NOMO-1 (cell line): ENCODE results near the gene ADAMTS19.

Source experiments
- DNase-seq, 2 experiments: peaks; one replicate each; lab custom pipeline; 2025; ENCODE audit not compliant: unreplicated experiment in 2 of 2; lab: John Stamatoyannopoulos, UW

The ADAMTS19 gene

DNA sequence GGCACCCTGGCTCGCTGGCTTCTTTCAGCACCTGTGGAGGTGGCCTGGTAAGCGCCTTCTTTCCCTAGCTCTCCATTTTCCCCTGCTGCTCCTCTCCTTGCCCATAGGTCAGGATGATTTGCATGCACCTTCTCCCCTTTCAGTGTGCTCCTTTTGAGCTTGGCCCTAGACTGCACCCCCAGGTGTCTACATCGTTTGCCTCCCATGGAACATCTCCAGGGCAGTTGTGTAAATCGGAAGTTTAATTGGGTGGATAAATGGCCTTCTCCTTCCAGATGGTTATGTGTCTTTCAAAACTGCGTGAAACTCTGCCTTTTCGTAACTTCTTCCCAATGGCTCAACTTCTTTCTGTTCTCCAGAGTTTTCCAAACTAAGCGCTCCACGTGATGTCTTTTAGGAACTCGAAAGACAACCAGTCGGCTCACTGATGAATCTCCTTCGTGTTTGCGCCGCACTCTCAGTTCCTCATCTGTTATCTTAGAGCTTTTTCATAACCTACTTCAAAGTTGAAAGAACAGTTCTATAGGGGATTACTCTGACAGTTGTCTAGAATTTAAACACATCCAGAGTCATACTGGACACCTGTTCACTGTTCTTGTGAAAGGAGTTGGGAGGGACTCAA is 1.7 kb downstream of the ADAMTS19 start:
- no peak for DNase-seq

GRCh38 chr5:129465776-129466344 is 5.8 kb downstream of the ADAMTS19 start:
- DNase-seq: no peak

- no peak for DNase-seq
Measured at GRCh38 chr5:129474544-129474943, 14.4 kb downstream of the ADAMTS19 start.

- DNase-seq: no peak
Measured at GRCh38 chr5:129476751-129477150, 16.7 kb downstream of the ADAMTS19 start.

DNA sequence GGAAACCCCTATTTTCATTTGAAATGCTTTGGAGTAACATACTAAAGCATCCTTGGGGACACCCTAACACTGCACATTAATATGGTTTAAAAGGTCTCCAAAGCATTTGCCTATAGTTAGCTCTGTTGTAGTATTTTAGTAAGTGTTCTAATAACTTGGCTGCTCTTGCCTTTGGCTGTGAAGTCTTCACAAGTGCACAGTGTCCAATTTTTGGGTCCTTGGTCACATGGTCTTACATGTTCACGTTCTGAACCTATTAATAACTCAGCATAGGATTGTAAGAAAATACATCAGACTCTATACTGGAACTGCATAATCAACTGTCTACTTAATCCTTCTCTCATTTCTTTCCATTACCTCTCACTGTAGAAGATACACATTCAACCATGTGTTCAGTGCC is 17.4 kb downstream of the ADAMTS19 start:
- no peak for DNase-seq

GRCh38 chr5:129481161-129481560 is 21.1 kb downstream of the ADAMTS19 start:
- DNase-seq: no peak

DNA sequence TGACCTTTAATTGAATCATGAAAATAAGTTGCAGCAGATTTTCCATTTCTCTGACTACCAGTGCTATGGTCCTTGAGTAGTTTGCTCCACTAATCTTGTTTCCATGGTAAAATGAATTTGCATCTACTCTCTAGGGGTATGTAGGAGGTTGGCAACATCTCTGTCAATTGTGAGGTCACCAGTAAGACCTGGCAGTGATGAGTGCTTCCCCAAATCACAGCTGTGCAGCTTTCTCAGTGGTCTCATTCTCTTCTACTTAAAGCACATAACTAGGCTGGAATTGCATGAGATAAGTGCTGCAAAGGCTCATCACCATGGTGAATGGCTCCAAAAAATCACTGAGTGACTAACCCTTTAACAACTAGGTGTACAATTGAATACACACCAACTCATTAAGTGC is 36.3 kb downstream of the ADAMTS19 start:
- DNase-seq: no peak

- DNase-seq: no peak
Measured at GRCh38 chr5:129496864-129497595, 36.9 kb downstream of the ADAMTS19 start.

GRCh38 chr5:129499208-129499852 is 39.2 kb downstream of the ADAMTS19 start:
- DNase-seq: no peak

DNA sequence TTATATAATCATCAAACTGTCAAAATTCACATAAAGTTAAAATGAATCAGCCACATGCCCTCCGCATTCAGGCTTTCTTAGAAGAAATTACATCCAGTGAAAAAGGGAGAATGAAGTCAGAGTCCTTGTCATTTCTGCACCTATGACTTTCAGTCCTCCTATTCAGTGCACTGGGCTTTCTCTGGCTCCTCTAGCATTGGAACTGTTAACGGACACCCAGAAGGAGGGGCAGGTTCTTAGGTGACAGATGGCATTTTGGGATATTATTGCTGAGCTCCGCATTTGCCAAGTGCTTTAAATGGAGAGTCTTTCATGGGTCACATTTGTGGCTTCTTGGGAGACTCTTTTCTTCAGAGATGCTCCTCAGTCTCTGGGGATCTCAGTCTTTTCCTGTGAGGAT is 40.0 kb downstream of the ADAMTS19 start:
- DNase-seq: no peak

DNA sequence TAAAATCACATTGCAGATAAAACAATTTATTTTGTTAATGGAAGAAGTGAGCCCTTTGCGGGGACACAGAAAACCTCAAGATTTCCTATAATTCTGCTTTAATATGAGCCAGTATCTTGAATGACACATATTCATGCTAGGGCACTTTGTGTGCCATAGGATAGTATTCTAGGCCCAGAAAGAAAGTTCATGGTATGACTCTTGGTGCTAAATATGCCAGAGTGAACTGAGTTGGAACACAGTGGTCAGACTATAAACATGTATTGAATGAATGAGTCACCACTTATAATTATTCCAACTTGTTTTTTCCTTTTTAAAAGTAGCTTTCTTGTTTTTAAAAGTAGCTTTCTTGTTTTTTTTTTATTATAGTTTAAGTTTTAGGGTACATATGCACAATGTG is 46.0 kb downstream of the ADAMTS19 start:
- DNase-seq: no peak

DNA sequence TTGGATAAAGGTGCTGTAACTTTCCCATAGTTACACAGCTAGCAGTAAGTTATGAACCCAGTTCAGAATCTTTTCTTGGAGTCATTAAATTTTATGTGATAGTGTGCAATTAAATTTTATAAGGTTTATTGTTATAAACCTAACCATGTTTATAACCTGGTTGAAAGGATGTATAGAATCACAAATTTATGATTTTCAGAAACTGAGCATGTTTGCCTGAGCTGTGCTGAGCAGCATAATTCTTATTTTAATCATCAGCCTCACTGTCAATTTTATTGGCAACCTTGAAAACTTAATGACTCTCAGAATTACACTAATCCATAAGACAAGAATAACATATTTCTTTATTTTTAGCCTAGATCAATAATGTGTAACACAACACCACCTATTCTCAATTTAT is 46.9 kb downstream of the ADAMTS19 start:
- DNase-seq: no peak

- DNase-seq: no peak
Measured at GRCh38 chr5:129507527-129507926, 47.4 kb downstream of the ADAMTS19 start.

DNA sequence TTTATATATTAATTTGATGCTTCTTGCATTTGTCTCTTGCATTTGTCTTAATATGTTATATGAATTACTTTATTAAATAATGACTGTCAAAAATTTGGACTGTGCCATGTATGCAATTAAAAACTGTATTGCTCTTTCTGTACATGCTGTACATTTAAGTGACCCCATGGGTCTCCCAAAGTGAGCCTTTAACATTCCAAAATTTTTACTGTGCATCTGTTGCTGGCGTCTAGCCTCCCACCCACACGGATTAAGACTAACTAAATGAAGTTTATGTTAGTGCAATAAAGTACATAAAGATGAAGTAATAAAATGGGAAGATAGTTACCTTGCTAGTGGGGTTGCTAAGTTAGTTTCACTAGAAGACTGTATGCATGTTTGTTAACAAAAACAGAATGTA is 48.5 kb downstream of the ADAMTS19 start:
- DNase-seq: no peak

DNA sequence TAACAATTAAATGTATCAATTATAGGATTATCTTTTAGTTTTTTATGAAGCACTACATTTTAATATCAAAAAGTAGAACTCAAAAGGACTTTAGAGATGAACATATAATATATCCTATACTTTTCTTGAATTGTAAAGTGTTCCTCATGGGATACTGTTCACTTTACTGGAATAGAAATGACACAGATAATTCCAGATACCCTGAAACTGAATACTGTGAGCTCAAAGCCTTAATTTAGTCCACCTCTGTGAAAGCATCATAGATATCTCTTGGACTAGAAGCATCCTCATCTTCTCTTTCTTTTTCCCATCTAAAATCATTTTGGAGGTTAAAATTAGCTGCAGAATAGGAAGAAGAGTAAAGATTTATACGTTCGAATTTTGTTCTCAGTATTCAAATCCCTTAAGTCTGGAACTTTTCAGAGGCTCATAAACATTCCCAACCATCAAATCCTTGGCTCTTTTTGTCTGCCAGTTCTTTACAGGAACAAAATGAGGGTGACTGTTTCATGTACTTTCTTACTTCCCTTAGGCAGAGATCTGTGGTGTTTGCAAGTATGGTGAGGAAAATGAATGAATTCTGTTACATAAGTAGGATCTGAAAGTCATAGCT is 49.4 kb downstream of the ADAMTS19 start:
- no peak for DNase-seq

DNA sequence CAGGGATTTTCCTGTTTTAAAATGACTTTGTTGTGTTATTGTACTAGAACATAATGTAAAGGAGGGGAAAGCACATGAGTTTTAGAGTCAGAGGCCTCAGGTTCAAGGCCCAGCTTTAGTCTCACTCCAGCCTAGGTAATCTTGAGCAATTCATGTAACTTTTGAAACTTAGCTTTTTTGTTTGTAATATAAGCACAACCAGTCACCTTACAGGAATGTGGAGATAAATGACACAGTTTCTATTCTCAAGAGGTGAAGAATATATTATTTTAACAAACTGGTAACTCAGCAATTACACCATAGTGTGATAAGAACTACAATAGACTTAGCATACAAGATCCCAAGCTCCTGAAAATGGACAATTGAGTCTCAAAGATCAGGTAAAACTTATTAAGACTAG is 51.2 kb downstream of the ADAMTS19 start:
- no peak for DNase-seq

- no peak for DNase-seq
Measured at GRCh38 chr5:129541051-129541450, 81.0 kb downstream of the ADAMTS19 start.

GRCh38 chr5:129541648-129542251 is 81.7 kb downstream of the ADAMTS19 start:
- no peak for DNase-seq

GRCh38 chr5:129547137-129547536 is 87.0 kb downstream of the ADAMTS19 start:
- no peak for DNase-seq

DNA sequence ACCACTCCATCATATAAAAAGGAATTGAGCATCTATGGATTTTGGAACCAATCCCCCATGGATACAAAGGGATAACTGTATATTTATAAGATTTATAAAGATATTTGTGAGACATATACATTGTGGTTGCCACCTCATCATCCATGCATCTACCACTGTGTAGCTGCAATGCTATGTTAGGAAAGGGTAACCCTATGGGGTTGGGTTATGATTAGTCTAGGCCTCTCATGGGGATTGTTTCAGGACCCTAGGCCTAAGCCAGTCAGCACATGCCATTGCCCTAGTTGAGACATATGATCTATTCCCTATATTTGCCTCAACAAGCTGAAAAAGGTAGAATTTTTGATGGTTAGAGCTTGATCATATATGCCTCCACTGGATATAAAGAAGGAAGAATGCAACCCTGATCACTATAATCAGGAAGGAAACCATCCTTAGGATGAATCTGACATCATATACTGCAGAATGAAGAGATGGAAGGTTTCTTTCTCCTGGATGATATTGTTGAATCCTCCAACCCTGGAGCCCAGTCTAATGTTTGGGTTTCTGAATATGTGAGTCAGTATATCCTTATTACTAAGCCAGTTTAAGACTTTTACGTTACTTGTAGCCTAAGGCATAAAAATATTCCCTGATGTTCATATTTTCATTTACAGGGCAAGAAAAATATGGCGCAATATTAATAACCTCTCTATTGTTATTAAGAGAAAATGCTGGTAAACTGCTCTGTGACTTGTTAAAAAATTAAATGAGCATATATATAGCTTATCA is 94.2 kb downstream of the ADAMTS19 start:
- no peak for DNase-seq
